GM13977 (cell line): Measurements from ENCODE around the gene IL25.

Experiments
- DNase-seq: peaks from one replicate; pipeline ENCODE4 v3.0.0; 2012; ENCODE audit warnings: low spot score
- in situ Hi-C: fragments of 300-500 bp; cut with MboI; formaldehyde crosslinking; loops from one replicate; pipeline ENCODE4 v1.12.0; 2022; ENCODE audit warnings: low sequenced_read_pairs, low pct_unique_long_range_greater_than_20kb, mixed read lengths, inconsistent platforms; ENCODE audit not compliant: unreplicated experiment
- TF ChIP-seq, protein P1 (sequence below): IDR thresholded peaks from 2 replicates; pipeline ENCODE4 v1.5.1; 2012; ENCODE audit warnings: mild to moderate bottlenecking, control low read depth; ENCODE audit not compliant: insufficient read depth; ENCODE audit errors: extremely low read depth, missing control alignments

IL25 gene

DNA sequence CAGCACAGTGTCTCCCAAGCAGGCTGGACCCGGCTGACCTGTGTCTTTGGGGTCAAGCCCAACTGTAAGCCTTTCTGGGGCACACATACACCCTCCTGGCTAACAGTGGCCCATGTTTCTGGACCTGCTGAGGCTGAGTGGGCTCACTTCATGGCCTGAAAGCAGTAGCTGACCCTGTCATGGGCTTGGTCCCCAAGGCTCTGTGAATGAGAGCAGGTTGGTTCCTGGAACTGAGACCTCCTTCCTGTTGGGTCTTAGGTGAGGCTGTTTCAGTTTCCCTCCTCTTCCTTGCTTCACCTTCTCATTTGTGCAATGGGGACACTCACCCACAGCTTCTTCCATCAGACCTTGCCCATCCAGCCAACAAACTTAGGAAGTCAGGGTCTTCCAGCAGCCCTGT lies 744 bp upstream of the IL25 start:
- no peak for DNase-seq
- in situ Hi-C loops = no loop called here
- TF ChIP-seq, protein P1, sequence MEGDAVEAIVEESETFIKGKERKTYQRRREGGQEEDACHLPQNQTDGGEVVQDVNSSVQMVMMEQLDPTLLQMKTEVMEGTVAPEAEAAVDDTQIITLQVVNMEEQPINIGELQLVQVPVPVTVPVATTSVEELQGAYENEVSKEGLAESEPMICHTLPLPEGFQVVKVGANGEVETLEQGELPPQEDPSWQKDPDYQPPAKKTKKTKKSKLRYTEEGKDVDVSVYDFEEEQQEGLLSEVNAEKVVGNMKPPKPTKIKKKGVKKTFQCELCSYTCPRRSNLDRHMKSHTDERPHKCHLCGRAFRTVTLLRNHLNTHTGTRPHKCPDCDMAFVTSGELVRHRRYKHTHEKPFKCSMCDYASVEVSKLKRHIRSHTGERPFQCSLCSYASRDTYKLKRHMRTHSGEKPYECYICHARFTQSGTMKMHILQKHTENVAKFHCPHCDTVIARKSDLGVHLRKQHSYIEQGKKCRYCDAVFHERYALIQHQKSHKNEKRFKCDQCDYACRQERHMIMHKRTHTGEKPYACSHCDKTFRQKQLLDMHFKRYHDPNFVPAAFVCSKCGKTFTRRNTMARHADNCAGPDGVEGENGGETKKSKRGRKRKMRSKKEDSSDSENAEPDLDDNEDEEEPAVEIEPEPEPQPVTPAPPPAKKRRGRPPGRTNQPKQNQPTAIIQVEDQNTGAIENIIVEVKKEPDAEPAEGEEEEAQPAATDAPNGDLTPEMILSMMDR = no peak

DNA sequence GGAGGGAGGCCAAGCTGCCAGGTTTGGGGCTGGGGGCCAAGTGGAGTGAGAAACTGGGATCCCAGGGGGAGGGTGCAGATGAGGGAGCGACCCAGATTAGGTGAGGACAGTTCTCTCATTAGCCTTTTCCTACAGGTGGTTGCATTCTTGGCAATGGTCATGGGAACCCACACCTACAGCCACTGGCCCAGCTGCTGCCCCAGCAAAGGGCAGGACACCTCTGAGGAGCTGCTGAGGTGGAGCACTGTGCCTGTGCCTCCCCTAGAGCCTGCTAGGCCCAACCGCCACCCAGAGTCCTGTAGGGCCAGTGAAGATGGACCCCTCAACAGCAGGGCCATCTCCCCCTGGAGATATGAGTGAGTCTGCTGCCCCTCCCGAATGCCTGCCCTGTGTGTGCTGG lies 432 bp downstream of the IL25 start:
- TF ChIP-seq, protein P1 = no peak
- DNase-seq = no peak
- in situ Hi-C loops = no loop called here

DNA sequence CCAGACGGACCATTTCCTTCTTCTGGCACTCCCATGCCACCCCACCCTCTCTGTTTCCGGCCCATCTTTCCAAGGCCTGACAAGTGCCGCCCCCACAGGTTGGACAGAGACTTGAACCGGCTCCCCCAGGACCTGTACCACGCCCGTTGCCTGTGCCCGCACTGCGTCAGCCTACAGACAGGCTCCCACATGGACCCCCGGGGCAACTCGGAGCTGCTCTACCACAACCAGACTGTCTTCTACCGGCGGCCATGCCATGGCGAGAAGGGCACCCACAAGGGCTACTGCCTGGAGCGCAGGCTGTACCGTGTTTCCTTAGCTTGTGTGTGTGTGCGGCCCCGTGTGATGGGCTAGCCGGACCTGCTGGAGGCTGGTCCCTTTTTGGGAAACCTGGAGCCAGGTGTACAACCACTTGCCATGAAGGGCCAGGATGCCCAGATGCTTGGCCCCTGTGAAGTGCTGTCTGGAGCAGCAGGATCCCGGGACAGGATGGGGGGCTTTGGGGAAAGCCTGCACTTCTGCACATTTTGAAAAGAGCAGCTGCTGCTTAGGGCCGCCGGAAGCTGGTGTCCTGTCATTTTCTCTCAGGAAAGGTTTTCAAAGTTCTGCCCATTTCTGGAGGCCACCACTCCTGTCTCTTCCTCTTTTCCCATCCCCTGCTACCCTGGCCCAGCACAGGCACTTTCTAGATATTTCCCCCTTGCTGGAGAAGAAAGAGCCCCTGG lies 3.1 kb downstream of the IL25 start:
- TF ChIP-seq, protein P1 = no peak
- in situ Hi-C loops = no loop called here
- DNase-seq = no peak

DNA sequence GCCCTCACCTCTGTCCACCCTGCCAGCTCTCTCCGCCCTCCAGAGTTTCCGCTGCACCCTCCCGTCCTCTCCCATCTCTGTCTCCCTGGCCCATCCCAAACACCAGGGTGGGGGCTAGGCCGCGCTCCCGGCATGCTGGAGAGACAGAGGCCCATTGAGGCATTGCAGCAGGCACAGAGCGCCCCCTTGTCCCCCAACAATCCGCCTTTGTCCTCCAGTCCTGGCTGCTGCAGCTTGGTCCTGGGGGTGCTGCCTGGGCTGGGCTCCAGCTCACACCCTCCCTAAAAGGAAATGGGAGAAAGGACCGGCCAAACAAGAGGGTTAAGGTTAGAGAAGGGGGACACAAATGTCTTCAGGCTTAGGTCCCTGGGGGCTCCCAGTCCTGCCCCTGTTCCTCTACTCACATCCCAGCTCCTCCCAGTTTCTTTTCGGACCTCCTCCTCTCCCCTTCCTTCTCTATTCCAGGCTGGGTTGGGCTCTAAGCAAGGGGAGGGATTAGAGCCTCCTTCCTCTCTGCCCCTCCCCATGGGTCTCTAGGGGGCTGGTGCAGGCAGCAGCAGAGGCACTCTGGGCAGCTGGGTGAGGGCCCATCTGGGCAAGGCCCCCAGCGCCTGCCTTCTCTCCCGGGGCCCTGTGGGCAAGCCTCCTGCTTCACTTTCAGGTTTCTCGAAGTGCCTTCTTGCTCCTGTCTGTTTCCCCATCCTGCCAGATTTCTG lies 4.0 kb downstream of the IL25 start, which contains the start of gene CMTM5:
TSS of gene CMTM5 (plus strand) at position 565 of the 716 bp plus-strand sequence. CDS start 206 bp downstream, outside the sequence.
- TF ChIP-seq, protein P1 = no peak
- DNase-seq = no peak
- in situ Hi-C loops = no loop called here

DNA sequence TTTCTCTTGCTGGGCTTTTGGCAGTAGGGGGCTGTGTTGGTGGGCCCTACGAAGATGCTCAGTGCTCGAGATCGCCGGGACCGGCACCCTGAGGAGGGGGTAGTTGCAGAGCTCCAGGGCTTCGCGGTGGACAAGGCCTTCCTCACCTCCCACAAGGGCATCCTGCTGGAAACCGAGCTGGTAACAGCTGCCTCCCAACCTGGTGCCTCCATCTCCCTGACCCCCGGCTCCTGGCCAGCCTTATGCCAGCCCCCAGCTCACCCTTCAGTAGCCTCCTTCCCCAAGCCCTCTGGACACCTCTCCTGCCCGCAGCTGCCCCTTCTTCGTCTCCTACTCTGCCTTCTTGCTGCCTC lies 4.6 kb downstream of the IL25 start:
- DNase-seq = no peak
- TF ChIP-seq, protein P1 = no peak
- in situ Hi-C loops = no loop called here

DNA sequence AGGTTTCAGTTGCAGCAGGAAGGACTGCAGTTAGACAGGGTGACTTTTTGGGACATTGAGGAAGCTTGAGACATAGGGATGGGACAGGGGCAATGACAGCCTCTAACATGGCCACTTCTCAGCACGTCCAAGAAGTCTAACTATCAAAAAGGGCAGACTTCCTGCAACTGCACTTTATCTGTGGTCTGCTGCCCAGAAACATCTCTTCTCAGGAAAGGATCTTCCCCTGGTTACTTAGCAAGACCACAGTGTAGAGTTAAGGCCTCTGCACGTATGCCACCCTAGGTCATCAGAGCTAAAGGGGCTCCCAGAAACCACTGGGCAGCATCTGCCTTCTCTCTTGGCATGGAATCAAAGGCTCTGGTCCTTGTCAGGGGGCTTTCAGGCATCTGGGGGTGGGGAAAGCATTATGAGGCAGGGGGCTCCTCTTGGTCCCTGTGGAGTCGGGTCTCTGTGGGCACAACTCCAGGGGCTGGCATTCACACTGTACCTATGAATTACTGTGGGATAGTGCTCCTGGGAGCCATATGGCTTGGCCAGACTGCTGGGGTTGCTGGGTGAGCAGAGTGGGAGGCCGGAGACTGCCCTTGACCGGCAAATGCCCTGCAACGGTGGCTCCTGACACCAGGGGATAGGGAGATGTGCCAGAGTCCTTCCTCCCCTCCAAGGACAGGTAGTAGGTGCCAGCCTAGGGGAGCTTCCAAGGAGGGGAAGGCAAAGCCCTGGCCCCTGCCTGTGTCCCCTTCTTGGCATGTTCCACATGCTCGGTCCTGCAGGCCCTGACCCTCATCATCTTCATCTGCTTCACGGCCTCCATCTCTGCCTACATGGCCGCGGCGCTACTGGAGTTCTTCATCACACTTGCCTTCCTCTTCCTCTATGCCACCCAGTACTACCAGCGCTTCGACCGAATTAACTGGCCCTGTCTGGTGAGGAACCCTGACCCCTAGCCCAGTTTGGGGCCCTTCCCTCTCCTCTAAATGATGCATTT lies 5.3 kb downstream of the IL25 start:
- TF ChIP-seq, protein P1 = no peak
- DNase-seq = no peak
- in situ Hi-C loops = no loop called here
